Hepatocyte (in vitro differentiated cells): ENCODE results near the gene THRA. TPM values are rescaled to one million over a fixed set of nuclear protein-coding genes. Genes with fewer than 3 reads are reported as not detected.

Source experiments
- DNase-seq: peaks from one replicate; pipeline ENCODE4 v3.0.0-alpha.2; 2016; ENCODE audit warnings: low spot score
- H2AFZ ChIP-seq: fragments of 200-600 bp; sonication (generic); 2 replicates; pipeline ENCODE4 v1.6.0; 2016; ENCODE audit warnings: antibody characterized with exemption, mild to moderate bottlenecking
- H3K27ac ChIP-seq: fragments of 200-600 bp; sonication (generic); 2 replicates; pipeline ENCODE4 v1.5.1; 2016; ENCODE audit warnings: mild to moderate bottlenecking
- H3K27me3 ChIP-seq: fragments of 200-600 bp; sonication (generic); 2 replicates; pipeline ENCODE4 v1.6.1; 2016
- H3K36me3 ChIP-seq: fragments of 200-600 bp; sonication (generic); replicated peaks from 2 replicates; pipeline ENCODE4 v1.5.1; 2016; ENCODE audit warnings: low read depth; ENCODE audit not compliant: insufficient read depth
- H3K4me1 ChIP-seq: fragments of 200-600 bp; sonication (generic); 2 replicates; pipeline ENCODE4 v1.5.1; 2016; ENCODE audit warnings: mild to moderate bottlenecking, moderate library complexity; ENCODE audit not compliant: insufficient read depth
- H3K4me2 ChIP-seq: fragments of 200-600 bp; sonication (generic); 2 replicates; pipeline ENCODE4 v1.6.0; 2016
- H3K4me3 ChIP-seq: fragments of 200-600 bp; sonication (generic); 2 replicates; pipeline ENCODE4 v1.5.1; 2016; ENCODE audit warnings: mild to moderate bottlenecking
- H3K79me2 ChIP-seq: fragments of 200-600 bp; sonication (generic); 2 replicates; pipeline ENCODE4 v1.6.0; 2017; ENCODE audit warnings: mild to moderate bottlenecking
- H3K9me2 ChIP-seq: fragments of 200-600 bp; sonication (generic); replicated peaks from 2 replicates; pipeline ENCODE4 v1.6.0; 2017; ENCODE audit warnings: mild to moderate bottlenecking; ENCODE audit not compliant: insufficient read depth
- H3K9me3 ChIP-seq: fragments of 200-600 bp; sonication (generic); 2 replicates; pipeline ENCODE4 v1.5.1; 2016; ENCODE audit warnings: low read depth, mild to moderate bottlenecking
- H4K20me1 ChIP-seq: fragments of 200-600 bp; sonication (generic); 2 replicates; pipeline ENCODE4 v1.6.0; 2016; ENCODE audit warnings: mild to moderate bottlenecking; ENCODE audit not compliant: insufficient read depth, poor library complexity, severe bottlenecking
- EZH2 ChIP-seq: fragments of 200-600 bp; sonication (generic); IDR thresholded peaks from 2 replicates; pipeline ENCODE4 v1.6.1; 2016; ENCODE audit warnings: antibody characterized with exemption, mild to moderate bottlenecking, borderline replicate concordance
- EZH2phosphoT487 ChIP-seq: fragments of 200-600 bp; sonication (generic); IDR thresholded peaks from one replicate; pipeline ENCODE4 v1.6.1; 2018; ENCODE audit warnings: antibody characterized with exemption, mild to moderate bottlenecking, low read depth, moderate library complexity; ENCODE audit not compliant: unreplicated experiment, severe bottlenecking
- WGBS: methylation state at CpG from one replicate; pipeline ENCODE4 v1.1.6; 2016; ENCODE audit warnings: low lambda C conversion rate; ENCODE audit errors: missing lambda C conversion rate; 5-methylcytosine and 5-hydroxymethylcytosine counted together
- polyA plus RNA-seq: library from polyadenylated mRNA; unstranded; fragments of >200 nt; fragmentation: Nextera tagmentation; extraction: Ambion mirVana; gene quantifications from 2 replicates; pipeline ENCODE4 v1.2.1, GENCODE V29; 2016
- total RNA-seq: library from RNA; depleted of rRNA; stranded (reverse); fragments of >200 nt; gene quantifications from 2 replicates; pipeline ENCODE4 v1.2.3, GENCODE V29; 2014
- TF ChIP-seq, protein P1 (sequence below): fragments of 200-600 bp; sonication (generic); IDR thresholded peaks from 2 replicates; pipeline ENCODE4 v1.5.1; 2016; ENCODE audit warnings: antibody characterized with exemption, mild to moderate bottlenecking; ENCODE audit not compliant: poor library complexity

THRA gene
- total and polyA plus RNA-seq, 2 experiments from 2014 or later: 22.5 to 35.3 TPM

DNA sequence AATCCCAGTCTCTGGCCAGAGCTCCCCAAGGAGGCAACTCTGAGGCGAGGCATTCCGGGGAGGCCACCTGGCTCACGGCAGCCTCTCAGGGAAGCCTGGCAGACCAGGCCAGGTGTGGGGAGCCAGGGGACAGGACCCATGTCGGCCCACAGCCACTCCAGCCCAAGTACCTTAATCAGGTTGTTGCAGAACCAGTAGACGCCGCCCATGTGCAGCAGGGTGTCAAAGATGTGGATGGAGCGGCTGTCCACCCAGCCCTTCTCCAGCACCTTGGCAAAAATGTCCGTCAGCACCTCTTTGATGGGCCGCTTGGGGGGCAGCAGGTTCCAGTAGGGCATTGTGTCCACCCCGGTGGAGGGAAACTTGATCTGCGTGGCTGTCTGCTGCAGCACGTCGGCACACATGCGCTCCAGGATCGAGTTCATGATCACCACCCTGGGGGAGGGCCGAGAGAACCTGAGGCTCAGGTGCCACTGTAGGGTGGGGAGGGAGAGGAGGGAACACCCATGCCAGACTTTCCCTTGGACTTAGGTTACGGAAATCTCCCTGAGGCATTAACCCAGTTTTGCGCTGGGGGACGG lies 39.7 kb upstream of the THRA start:
- H3K27me3 ChIP-seq: no peaks in the 10 kb centered on the region
- H4K20me1 ChIP-seq: no peaks in the 10 kb centered on the region
- H2AFZ ChIP-seq: no peak overlapping the region
- peak; percentile 4 for DNase-seq
- H3K4me3 ChIP-seq: no peak overlapping the region
- H3K36me3 ChIP-seq: no peaks in the 10 kb centered on the region
- TF ChIP-seq, protein P1, sequence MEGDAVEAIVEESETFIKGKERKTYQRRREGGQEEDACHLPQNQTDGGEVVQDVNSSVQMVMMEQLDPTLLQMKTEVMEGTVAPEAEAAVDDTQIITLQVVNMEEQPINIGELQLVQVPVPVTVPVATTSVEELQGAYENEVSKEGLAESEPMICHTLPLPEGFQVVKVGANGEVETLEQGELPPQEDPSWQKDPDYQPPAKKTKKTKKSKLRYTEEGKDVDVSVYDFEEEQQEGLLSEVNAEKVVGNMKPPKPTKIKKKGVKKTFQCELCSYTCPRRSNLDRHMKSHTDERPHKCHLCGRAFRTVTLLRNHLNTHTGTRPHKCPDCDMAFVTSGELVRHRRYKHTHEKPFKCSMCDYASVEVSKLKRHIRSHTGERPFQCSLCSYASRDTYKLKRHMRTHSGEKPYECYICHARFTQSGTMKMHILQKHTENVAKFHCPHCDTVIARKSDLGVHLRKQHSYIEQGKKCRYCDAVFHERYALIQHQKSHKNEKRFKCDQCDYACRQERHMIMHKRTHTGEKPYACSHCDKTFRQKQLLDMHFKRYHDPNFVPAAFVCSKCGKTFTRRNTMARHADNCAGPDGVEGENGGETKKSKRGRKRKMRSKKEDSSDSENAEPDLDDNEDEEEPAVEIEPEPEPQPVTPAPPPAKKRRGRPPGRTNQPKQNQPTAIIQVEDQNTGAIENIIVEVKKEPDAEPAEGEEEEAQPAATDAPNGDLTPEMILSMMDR: no peak
- no peak for TF ChIP-seq EZH2phosphoT487
- no peak for TF ChIP-seq EZH2
- H3K27ac ChIP-seq: no peak overlapping the region
- H3K79me2 ChIP-seq: no peaks in the 10 kb centered on the region
- H3K9me2 ChIP-seq: no peaks in the 10 kb centered on the region
- H3K9me3 ChIP-seq: no peaks in the 10 kb centered on the region
- peak overlapping the region; percentile 2 for H3K4me2 ChIP-seq
- 87% methylated on average over 18 of the region's 19 CpGs for WGBS
- peaks cover 6% of the 10 kb centered on the region for H3K4me1 ChIP-seq

DNA sequence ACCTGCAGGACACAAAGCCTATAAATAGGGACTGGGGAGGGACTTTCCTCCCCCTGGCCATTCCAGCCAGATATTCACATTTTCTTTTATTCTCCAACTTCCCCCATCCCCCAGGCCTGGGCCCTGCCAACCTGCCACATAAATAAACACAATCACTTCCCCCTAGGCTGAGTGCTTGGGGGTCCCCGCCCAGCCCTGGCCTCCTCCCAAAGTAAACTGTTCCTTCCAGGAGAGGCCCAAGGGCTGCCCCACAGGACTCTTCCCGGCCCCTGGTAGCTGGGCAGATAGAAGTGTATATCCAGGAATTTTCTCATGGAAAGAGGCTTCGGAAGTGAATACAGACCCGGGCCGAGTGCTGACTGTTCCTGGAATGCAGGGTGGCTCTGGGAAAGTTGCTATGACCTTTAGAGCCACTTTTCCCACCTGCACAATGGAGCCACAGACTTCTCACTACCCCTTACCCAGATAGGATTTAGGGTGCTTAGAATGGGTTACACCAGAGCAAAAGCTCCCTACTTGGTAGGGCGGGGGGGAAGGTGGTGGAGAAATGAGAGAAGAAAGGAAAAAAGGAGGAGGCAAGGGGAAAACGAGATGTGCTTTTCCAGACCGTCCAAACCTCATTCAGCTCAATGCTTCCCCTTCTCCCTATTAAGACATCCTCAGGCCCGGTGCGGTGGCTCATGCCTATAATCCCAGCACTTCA lies 39.0 kb upstream of the THRA start:
- Histone ChIP-seq H3K27me3 (no peaks in the 10 kb centered on the region), H3K9me3 (no peaks in the 10 kb centered on the region), H3K36me3 (no peaks in the 10 kb centered on the region), H3K27ac (no peak overlapping the region), H2AFZ (no peak overlapping the region), H3K4me2 (peak overlapping the region; percentile 2), H3K4me3 (no peak overlapping the region), H3K4me1 (peaks cover under 1% of the 10 kb centered on the region), H4K20me1 (no peaks in the 10 kb centered on the region), H3K9me2 (no peaks in the 10 kb centered on the region), H3K79me2 (no peaks in the 10 kb centered on the region)
- peak; percentile 14 for DNase-seq
- WGBS: 76% methylated on average over 10 of the region's 10 CpGs
- TF ChIP-seq EZH2: no peak
- TF ChIP-seq, protein P1: no peak
- no peak for TF ChIP-seq EZH2phosphoT487

DNA sequence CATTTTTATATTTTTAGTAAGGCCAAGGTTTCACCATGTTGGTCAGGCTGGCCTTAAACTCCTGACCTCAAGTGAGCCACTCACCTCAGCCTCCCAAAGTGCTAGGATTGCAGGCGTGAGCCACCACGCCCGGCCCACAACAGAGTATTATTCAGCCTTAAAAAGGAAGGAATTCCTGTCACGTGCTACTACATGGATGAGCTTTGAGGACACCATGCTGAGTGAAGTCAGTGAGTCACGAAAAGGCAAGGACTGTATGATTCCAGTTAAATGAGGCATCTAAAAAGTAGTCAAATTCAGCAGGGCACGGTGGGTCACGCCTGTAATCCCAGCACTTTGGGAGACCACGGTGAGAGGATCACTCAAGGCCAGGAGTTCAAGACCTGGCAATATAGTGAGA lies 37.9 kb upstream of the THRA start:
- Histone ChIP-seq H3K27me3 (no peaks in the 10 kb centered on the region), H3K9me3 (no peaks in the 10 kb centered on the region), H3K4me3 (no peak overlapping the region), H3K79me2 (no peaks in the 10 kb centered on the region), H3K27ac (no peak overlapping the region), H3K9me2 (no peaks in the 10 kb centered on the region), H3K4me2 (no peak overlapping the region), H2AFZ (no peak overlapping the region), H4K20me1 (no peaks in the 10 kb centered on the region), H3K36me3 (no peaks in the 10 kb centered on the region), H3K4me1 (no peaks in the 10 kb centered on the region)
- WGBS: 94% methylated on average over 8 of the region's 8 CpGs
- no peak for DNase-seq
- no peak for TF ChIP-seq EZH2

DNA sequence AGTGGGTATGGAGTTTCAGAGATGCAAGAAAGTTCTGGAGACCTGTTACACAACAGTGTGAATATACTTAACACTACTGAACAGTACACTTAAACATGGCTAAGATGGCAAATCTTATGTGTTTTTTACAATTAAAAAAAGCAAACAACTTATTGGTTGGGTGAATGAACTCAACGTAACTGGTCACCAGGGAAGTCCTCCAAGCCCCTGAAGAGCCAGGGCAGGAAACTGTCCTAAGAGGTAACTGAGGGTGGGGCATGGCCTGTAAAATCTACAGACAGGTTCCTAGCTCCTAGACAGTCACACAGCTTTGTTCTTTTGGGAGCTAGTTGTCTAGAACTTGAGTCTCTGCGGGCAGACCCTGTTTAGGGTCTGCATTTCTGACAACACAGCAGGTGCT lies 37.2 kb upstream of the THRA start:
- no peaks in the 10 kb centered on the region for H3K36me3 ChIP-seq
- no peak overlapping the region for H3K4me3 ChIP-seq
- H4K20me1 ChIP-seq: no peaks in the 10 kb centered on the region
- H3K27me3 ChIP-seq: no peaks in the 10 kb centered on the region
- H3K9me3 ChIP-seq: no peaks in the 10 kb centered on the region
- no peaks in the 10 kb centered on the region for H3K4me1 ChIP-seq
- H3K9me2 ChIP-seq: no peaks in the 10 kb centered on the region
- H2AFZ ChIP-seq: no peak overlapping the region
- H3K4me2 ChIP-seq: no peak overlapping the region
- DNase-seq: no peak
- 91% methylated on average over 2 of the region's 2 CpGs for WGBS
- H3K27ac ChIP-seq: no peak overlapping the region
- TF ChIP-seq EZH2phosphoT487: no peak
- no peak for TF ChIP-seq EZH2
- TF ChIP-seq, protein P1: no peak
- no peaks in the 10 kb centered on the region for H3K79me2 ChIP-seq
